Measurements from ENCODE around the gene ETS1.

ETS1 gene

DNA sequence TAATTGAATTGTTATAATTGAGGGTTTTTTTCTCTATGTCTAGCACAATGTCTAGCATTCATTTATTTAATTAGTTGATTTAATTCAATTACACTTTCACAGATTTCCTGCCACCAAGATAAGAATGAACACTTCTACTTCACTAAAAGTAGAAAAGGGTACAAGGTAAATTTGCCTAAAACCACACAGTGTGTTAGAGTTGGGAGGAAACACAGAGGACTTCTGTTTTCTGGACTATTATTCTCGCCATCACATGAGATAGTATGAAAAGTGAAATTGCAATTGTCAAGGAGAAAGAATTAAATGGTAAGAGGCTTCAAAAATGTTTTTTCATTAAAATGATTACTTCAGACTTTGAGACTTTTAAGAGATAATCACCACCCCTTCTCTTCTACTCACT is 109.5 kb downstream of the ETS1 start:
- no peak for DNase-seq

- no peak for DNase-seq
Observed at GRCh38 chr11:128477278-128477677, 110.1 kb downstream of the ETS1 start.

DNA sequence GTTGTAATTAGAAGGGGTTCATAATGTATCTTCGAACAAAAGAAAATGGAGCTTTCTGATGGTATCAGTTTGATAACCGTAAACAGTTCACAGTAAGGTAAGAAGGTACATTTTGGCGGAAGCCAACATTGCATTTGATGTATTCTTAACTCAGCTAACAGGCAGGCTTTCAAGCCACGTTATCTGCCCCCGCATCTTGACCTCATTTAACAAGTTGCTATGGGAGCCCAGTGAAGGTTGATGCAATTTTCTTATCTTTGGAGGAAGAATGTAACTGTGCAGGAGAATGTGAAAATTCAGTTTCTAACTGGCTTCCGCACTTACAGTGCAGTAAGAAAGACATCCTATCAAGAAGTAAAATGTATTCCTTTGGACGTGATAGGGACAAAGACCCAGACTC is 110.6 kb downstream of the ETS1 start:
- peak; percentile 92 for DNase-seq

- no peak for DNase-seq
Observed at GRCh38 chr11:128476049-128476448, 111.3 kb downstream of the ETS1 start.

DNA sequence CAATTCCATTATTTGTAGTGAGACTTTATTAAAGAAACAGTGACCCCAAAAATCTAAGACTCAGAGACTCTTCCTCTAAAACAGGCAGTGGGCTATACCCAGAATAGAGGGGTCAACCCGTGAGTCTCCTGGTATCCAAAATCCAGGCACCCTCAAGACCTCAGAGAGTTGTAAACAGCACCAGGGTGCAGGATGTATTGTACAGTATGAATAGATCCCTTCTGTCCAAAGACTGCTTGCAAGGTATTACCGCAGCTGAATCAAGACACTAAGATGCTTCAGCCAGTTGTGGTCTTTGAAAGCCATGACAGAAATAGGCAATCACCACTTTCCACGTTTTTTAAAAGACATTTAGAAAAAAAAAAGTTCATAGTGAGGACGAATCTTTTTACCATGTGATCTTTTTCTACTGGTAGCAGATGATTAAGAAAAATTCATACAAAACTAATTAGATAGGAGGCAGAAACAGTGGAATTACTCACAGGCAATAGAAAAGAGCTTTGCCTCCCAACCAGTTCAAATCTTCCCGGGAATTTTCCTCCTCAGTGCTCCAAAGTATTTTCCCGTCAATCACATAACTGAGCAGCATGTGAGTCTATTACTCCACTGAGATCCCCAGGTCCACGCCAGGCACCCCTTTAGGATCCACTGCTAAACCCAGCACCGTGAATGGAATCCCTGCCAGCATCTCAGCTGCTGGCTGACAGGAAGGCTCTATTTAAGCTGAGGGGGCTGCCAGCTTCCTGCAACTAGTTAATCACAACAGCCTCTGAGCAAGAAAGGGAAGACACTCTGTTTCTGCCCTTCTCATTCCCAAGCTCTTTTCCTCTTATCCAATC is 113.1 kb downstream of the ETS1 start:
- DNase-seq, result no peak

DNA sequence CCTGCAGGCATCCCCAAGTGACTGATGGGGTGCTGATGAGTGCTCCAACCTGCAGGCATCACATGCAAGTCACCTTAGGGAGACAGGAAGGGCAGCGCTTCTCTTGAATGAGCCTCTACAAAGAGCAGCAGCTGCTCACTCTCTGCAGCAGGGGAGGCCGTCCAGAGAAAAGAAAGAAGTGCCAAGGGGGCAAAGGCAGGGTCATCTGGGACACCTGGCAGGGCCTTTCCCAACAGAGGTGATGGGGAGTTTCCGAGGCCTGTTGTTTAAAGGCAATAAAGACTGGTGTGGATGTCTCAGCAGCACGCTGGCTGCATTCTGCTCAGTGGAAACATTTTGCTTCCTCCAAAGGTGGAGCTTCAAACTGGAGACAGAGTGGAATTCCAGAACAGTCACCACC is 113.7 kb downstream of the ETS1 start:
- peak; percentile 66 for DNase-seq

- peak; percentile 69 for DNase-seq
Observed at GRCh38 chr11:128472128-128473089, 114.9 kb downstream of the ETS1 start.

GRCh38 chr11:128471138-128471661 is 116.2 kb downstream of the ETS1 start:
- peak; percentile 76 for DNase-seq

GRCh38 chr11:128470081-128470480 is 117.3 kb downstream of the ETS1 start:
- peak; percentile 83 for DNase-seq

GRCh38 chr11:128469220-128469619 is 118.1 kb downstream of the ETS1 start:
- peak; percentile 52 for DNase-seq

GRCh38 chr11:128468111-128468510 is 119.2 kb downstream of the ETS1 start:
- no peak for DNase-seq

DNA sequence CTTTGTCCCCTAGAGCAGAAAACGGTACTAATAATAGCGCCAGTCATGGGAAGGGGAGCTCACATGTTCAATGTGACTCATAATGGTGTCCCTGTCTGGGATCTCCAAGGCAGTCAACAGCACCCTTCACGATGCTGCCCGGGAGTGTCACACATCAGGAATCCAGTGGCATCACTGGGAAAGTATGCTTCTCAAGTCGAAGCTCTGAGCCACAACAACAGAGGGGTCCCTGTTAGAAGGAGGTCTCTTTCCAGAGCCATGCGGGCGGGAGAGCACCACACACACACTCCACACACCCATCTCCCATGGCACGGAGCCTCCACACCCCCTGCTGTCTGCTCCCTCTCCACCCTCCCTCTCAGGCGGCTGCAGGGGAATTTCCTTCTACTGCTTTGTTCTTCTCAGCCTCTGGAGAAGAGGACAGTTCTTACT is 119.7 kb downstream of the ETS1 start:
- DNase-seq, result peak; percentile 70

GRCh38 chr11:128467041-128467440 is 120.3 kb downstream of the ETS1 start:
- DNase-seq, result no peak

GRCh38 chr11:128465946-128466705 is 121.2 kb downstream of the ETS1 start:
- no peak for DNase-seq

GRCh38 chr11:128465531-128465930 is 121.8 kb downstream of the ETS1 start:
- peak; percentile 36 for DNase-seq

- peak; percentile 53 for DNase-seq
Observed at GRCh38 chr11:128464878-128465450, 122.4 kb downstream of the ETS1 start.

GRCh38 chr11:128463979-128464378 is 123.4 kb downstream of the ETS1 start:
- no peak for DNase-seq

- DNase-seq, result no peak
Observed at GRCh38 chr11:128463371-128463829, 124.0 kb downstream of the ETS1 start.

DNA sequence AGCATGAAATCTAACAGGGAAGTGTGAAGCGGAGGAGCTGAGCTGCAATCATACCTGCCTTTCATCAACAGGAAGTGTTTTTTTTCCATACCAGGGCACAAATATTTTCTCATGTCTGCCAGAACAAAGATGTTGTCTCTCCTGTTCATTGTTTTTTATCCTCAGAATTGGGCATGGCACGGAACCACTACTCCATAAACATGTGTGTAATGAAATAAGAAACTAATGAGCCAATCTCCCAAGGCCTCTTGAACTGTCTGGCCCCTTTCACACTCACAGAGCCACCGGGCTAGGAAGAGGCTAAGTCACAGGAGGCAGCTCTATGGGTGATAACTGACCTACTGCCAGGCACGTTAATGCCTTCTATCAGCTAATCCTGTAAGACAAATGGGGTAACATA is 124.4 kb downstream of the ETS1 start:
- DNase-seq, result peak; percentile 44

- no peak for DNase-seq
Observed at GRCh38 chr11:128462189-128462588, 125.2 kb downstream of the ETS1 start.

DNA sequence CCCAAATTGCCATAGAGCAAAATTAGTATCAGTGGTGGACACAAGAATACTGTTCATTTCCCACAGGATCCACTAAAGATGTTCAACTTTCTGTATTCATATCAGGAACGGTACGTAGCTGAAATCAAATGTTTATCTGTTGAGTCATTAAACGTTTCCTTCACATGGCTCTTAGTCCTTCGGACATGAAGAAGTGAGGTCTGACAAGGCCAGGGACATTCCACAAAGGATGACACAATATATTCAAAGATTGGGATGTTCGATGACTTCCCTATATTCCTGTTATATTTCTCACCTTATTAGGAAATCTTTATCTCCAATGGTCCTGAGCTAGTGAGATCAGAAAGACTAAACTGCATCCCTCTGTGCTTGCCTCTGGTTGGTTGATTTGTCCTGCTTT is 129.0 kb downstream of the ETS1 start:
- no peak for DNase-seq

GRCh38 chr11:128457874-128458273 is 129.5 kb downstream of the ETS1 start:
- no peak for DNase-seq
